NCI-H460 (cell line): ENCODE measurements around the gene BLOC1S3. TPM values are rescaled to one million over a fixed set of nuclear protein-coding genes. Genes with fewer than 3 reads are reported as not detected.
"Not testable (repeated sequence)": the region's sequence is repeated elsewhere in the genome, so short reads cannot be mapped to it uniquely, and the experiment has no call there.

Experiments
- DNase-seq: peaks from one replicate; pipeline ENCODE4 v3.0.0-alpha.2; 2016; ENCODE audit warnings: low read depth; ENCODE audit errors: extremely low read depth
- total RNA-seq: library from RNA; depleted of rRNA; stranded (reverse); fragments of >200 nt; shearing (Covaris generic); gene quantifications from 2 replicates; pipeline ENCODE4 v1.2.3, GENCODE V29; 2014; rRNA removed

The BLOC1S3 gene
- total RNA-seq, 1 experiment from 2014 or later = 4.2 TPM

- DNase-seq = no peak
Observed at GRCh38 chr19:45217957-45218334, 39.4 kb downstream of the BLOC1S3 start.

- no peak for DNase-seq
Observed at GRCh38 chr19:45218426-45218825, 39.8 kb downstream of the BLOC1S3 start.

GRCh38 chr19:45218911-45219743 is 40.5 kb downstream of the BLOC1S3 start:
- DNase-seq = no peak

- DNase-seq = no peak
Observed at GRCh38 chr19:45222724-45223123, 44.1 kb downstream of the BLOC1S3 start.

GRCh38 chr19:45223879-45224278 is 45.3 kb downstream of the BLOC1S3 start:
- DNase-seq = no peak

GRCh38 chr19:45224645-45225044 is 46.1 kb downstream of the BLOC1S3 start:
- DNase-seq = no peak

GRCh38 chr19:45229056-45229455 is 50.5 kb downstream of the BLOC1S3 start:
- not testable (repeated sequence) for DNase-seq

Other genes with a start within 250 kb of the BLOC1S3 start
- not detected in 2 replicates for gene APOC4, start 236.5 kb upstream of the BLOC1S3 start, total RNA-seq
- gene APOC2, start 232.7 kb upstream of the BLOC1S3 start, total RNA-seq = not detected in 2 replicates
- 31.0 and 31.2 TPM in 2 replicates for gene CLPTM1, start 223.4 kb upstream of the BLOC1S3 start, total RNA-seq
- gene RELB, start 177.3 kb upstream of the BLOC1S3 start, total RNA-seq = 10.1 and 12.5 TPM in 2 replicates
- 20.4 and 31.4 TPM in 2 replicates for gene CLASRP, start 139.7 kb upstream of the BLOC1S3 start, total RNA-seq
- 0.27 and 1.4 TPM in 2 replicates for gene ZNF296, start 102.3 kb upstream of the BLOC1S3 start, total RNA-seq
- gene GEMIN7, start 99.5 kb upstream of the BLOC1S3 start, total RNA-seq = 20.2 and 24.5 TPM in 2 replicates
- gene PPP1R37, start 85.6 kb upstream of the BLOC1S3 start, total RNA-seq = 10.8 and 11.8 TPM in 2 replicates
- 0.07 TPM in 1 of 2 replicates, not detected in the other for gene NKPD1, start 17.8 kb upstream of the BLOC1S3 start, total RNA-seq
- 5.3 and 5.8 TPM in 2 replicates for gene TRAPPC6A, start 547 bp upstream of the BLOC1S3 start, total RNA-seq
- not detected in 2 replicates for gene EXOC3L2, start 66.6 kb downstream of the BLOC1S3 start, total RNA-seq
- gene MARK4, start 72.5 kb downstream of the BLOC1S3 start, total RNA-seq = 22.4 and 28.1 TPM in 2 replicates
- gene CKM, start 144.1 kb downstream of the BLOC1S3 start, total RNA-seq = 0.14 TPM in 1 of 2 replicates, not detected in the other
- 0.87 and 1.0 TPM in 2 replicates for gene KLC3, start 162.0 kb downstream of the BLOC1S3 start, total RNA-seq
- 11.2 and 12.3 TPM in 2 replicates for gene ERCC2, start 191.8 kb downstream of the BLOC1S3 start, total RNA-seq
- gene PPP1R13L, start 226.3 kb downstream of the BLOC1S3 start, total RNA-seq = 2.9 and 5.2 TPM in 2 replicates
- 11.3 and 12.7 TPM in 2 replicates for gene POLR1G, start 227.9 kb downstream of the BLOC1S3 start, total RNA-seq
- 81.5 and 102 TPM in 2 replicates for gene ERCC1, start 245.1 kb downstream of the BLOC1S3 start, total RNA-seq